ENCODE measurements around the gene DYNC1LI1.

DNA sequence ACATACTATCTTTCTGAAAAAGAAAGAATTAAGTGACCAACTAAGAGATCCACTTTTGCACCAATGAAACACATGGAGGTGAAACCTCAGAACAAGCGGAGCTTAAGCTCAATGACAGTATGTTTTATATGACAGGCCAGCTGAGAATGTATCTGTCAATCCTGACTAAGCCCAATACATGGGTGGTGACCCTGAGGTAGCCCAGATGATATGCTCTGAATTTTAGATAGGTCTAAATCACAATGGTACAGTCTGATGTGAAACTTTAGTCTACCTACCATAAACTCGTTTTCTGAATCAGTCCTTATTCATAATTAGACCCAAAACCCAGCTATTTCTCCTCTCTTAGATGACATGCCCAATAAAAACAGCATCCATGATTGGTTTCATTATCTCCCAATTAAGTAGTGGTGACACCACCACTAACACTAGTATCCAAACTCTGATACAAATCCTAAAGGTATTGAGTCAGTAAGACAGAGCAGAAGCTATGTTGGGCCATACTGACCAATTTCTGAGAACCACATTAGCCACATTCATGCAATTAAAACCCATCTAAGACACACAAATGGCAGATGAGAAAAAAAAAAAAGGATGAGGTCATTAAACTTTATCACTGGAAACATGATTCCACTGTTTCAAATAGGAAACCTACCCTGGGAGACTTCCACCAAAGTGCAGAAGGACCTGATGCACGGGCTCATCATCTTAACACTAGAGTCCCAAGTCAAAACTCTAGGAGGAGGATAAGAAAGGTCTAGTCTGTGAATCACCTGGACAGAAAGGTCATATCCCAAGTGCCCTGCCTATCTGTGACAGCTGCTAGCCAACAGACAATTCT, 88.6 kb downstream of the DYNC1LI1 start:
- TF ChIP-seq TAF1 (IDR thresholded peaks at IDR 0.05; ENCODE audit: borderline replicate concordance, low read depth, low read length), result no peak
- TF ChIP-seq YY1 (IDR thresholded peaks at IDR 0.05; ENCODE audit: low read depth), result no peak
- TF ChIP-seq CTCF (IDR thresholded peaks at IDR 0.05), result no peak
- no peak for TF ChIP-seq FOXM1 (IDR thresholded peaks at IDR 0.05; ENCODE audit: low read depth)
- no peak for TF ChIP-seq POLR2AphosphoS5 (IDR thresholded peaks at IDR 0.05; ENCODE audit: low read depth, low read length)
- TF ChIP-seq, protein P1, sequence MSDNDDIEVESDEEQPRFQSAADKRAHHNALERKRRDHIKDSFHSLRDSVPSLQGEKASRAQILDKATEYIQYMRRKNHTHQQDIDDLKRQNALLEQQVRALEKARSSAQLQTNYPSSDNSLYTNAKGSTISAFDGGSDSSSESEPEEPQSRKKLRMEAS (IDR thresholded peaks at IDR 0.05; ENCODE audit: low read depth), result no peak
- no peak for TF ChIP-seq EZH2phosphoT487 (IDR thresholded peaks at IDR 0.05; ENCODE audit: borderline replicate concordance, low read depth)
- TF ChIP-seq EP300 (IDR thresholded peaks at IDR 0.05; ENCODE audit: borderline replicate concordance in 1 of 2, low read depth in 1 of 2, low read length in 1 of 2), result no peak
- no peak for TF ChIP-seq SMC3 (IDR thresholded peaks at IDR 0.05; ENCODE audit: low read depth, low read length)
- no peak for TF ChIP-seq SIN3A (IDR thresholded peaks at IDR 0.05; ENCODE audit: borderline replicate concordance, low read depth, low read length)
- TF ChIP-seq GABPA (IDR thresholded peaks at IDR 0.05; ENCODE audit: low read depth), result no peak
- no peak for TF ChIP-seq JUND (IDR thresholded peaks at IDR 0.05)

Measured in SK-N-SH (cell line).